ENCODE results near the gene NCAM2.

GRCh38 chr21:21039624-21040170 lies 41.5 kb downstream of the NCAM2 start:
- no peak for TF ChIP-seq CTCF (IDR thresholded peaks at IDR 0.05)
- no peak for TF ChIP-seq POLR2A (IDR thresholded peaks at IDR 0.05)

All from esophagus squamous epithelium (tissue), 4 donors.